PFSK-1 (cell line): ENCODE measurements around the gene QSER1.

ENCODE experiments used
- FOXP2 ChIP-seq: optimal IDR thresholded peaks from 2 replicates; pipeline ENCODE3; 2011; ENCODE audit warnings: borderline replicate concordance, control low read depth, inconsistent platforms; ENCODE audit not compliant: insufficient read depth; ENCODE audit errors: extremely low read length, extremely low read depth
- POLR2AphosphoS5 ChIP-seq: IDR thresholded peaks from 2 replicates; pipeline ENCODE4 v1.6.1; 2012; ENCODE audit warnings: low read depth, mild to moderate bottlenecking, control low read depth, low read length, moderate library complexity
- REST ChIP-seq, 2 experiments: IDR thresholded peaks; 2 replicates each; pipeline versions ENCODE4 v1.6.1 to v1.8.0; 2011 to 2012; ENCODE audit warnings: low read depth in 2 of 2, low read length in 2 of 2, control low read depth in 1 of 2, inconsistent platforms in 1 of 2, mild to moderate bottlenecking in 1 of 2, moderate library complexity in 1 of 2; ENCODE audit not compliant: insufficient read depth in 1 of 2
- SIN3A ChIP-seq: IDR thresholded peaks from 2 replicates; pipeline ENCODE4 v1.6.1; 2012; ENCODE audit warnings: mild to moderate bottlenecking, low read length, moderate library complexity, borderline replicate concordance; ENCODE audit not compliant: insufficient read depth
- TAF1 ChIP-seq: IDR thresholded peaks from 2 replicates; pipeline ENCODE4 v1.6.1; 2012; ENCODE audit warnings: low read length, control low read depth, borderline replicate concordance; ENCODE audit not compliant: insufficient read depth

GRCh38 chr11:33021501-33021900 is 128.9 kb downstream of the QSER1 start:
- TF ChIP-seq REST (IDR thresholded peaks at IDR 0.05; ENCODE audit: insufficient read depth in 1 of 2, low read depth in 2 of 2, low read length in 2 of 2), result no peak
- no peak for TF ChIP-seq TAF1
- TF ChIP-seq POLR2AphosphoS5, result no peak
- no peak for TF ChIP-seq SIN3A
- no peak for TF ChIP-seq FOXP2
